T follicular helper cell (primary cell): ENCODE data around the gene RAI14.

Experiments
- DNase-seq: peaks from one replicate; pipeline ENCODE4 v3.0.0-alpha.2; 2020; ENCODE audit warnings: low read depth

The RAI14 gene

GRCh38 chr5:34854459-34855174, 198.5 kb downstream of the RAI14 start:
- DNase-seq = no peak

- DNase-seq = no peak
Observed at GRCh38 chr5:34857161-34857560, 201.0 kb downstream of the RAI14 start.

- DNase-seq = no peak
Observed at GRCh38 chr5:34857894-34858293, 201.8 kb downstream of the RAI14 start.

- DNase-seq = no peak
Observed at GRCh38 chr5:34858790-34859189, 202.7 kb downstream of the RAI14 start.

- no peak for DNase-seq
Observed at GRCh38 chr5:34859253-34859652, 203.1 kb downstream of the RAI14 start.

GRCh38 chr5:34863946-34864345, 207.8 kb downstream of the RAI14 start:
- no peak for DNase-seq

GRCh38 chr5:34865091-34865490, 209.0 kb downstream of the RAI14 start:
- DNase-seq = no peak

GRCh38 chr5:34866989-34867471, 210.9 kb downstream of the RAI14 start:
- DNase-seq = no peak

- no peak for DNase-seq
Observed at GRCh38 chr5:34867660-34868059, 211.5 kb downstream of the RAI14 start.

GRCh38 chr5:34868791-34869190, 212.7 kb downstream of the RAI14 start:
- DNase-seq = no peak

- DNase-seq = no peak
Observed at GRCh38 chr5:34869256-34869655, 213.1 kb downstream of the RAI14 start.

- no peak for DNase-seq
Observed at GRCh38 chr5:34870382-34870781, 214.3 kb downstream of the RAI14 start.

- no peak for DNase-seq
Observed at GRCh38 chr5:34876275-34876674, 220.1 kb downstream of the RAI14 start.

GRCh38 chr5:34881246-34881645, 225.1 kb downstream of the RAI14 start:
- DNase-seq = no peak
